GM21447 (cell line): ENCODE measurements around the gene TDRD7.
"Not testable (repeated sequence)": the region's sequence is repeated elsewhere in the genome, so short reads cannot be mapped to it uniquely, and the experiment has no call there.

Experiments
- ATAC-seq: cut with Tn5 transposase; IDR thresholded peaks from one replicate; pipeline ENCODE4 v1.9.1; 2021; ENCODE audit not compliant: unreplicated experiment

The TDRD7 gene

GRCh38 chr9:97475059-97475458 lies 63.2 kb downstream of the TDRD7 start:
- ATAC-seq: no peak

DNA sequence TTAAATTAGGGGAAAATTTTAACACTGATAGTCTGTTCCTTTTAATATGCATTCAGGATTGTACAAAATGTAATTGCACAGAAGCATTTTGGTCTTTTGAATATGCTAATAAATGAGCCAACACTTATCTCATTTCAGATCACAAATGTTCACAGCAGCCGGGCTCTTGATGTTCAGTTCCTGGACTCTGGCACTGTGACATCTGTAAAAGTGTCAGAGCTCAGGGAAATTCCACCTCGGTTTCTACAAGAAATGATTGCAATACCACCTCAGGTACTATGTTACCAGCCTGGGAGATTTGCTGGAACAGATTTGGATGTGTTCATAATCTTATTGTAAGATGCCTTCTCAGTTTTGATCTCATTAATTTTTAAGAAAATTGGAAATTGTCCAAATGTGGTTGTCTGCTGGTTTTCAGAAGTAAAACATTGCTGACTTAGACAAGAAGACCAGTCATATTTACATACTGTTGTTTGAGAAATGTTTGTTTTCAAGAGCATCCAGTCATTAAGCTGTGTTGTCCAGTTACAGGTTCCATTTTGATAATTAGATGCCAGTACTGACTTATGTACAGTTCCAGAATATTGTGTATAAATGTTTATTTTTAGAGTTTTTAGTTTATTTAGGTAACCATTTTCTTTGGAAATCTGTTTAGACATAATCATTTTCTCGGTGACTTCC lies 66.5 kb downstream of the TDRD7 start:
- ATAC-seq: no peak

DNA sequence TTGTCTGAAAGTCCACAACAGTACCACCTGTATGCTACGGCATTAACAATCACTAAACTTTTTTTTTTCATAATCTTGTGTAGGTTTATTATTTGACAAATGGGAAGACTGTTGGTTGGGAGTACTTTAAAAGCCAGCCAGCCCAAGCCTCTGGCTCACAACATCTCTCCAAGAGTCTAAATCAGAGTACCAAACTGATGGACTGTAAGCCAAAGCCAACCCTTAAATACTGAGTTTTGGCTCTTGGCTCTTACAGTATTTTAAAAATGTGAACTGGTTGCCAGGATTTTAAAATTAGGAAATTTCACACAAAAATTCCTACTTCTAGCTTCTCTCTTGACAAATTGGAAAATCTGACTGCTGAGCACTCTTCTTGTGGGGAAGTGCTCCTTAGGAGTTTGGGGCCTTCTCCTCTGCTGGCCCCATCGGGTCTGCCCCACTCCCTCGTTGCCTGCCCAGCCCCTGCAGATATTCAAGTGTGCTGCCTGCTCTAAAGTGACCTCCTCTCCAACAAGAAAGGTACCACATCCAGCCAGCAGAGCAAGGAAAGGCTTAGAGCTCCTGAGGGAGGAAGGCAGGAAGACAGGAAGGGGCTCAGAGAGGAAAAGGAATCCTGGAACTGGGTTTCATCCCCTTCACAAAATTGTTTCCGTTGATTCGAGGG lies 67.7 kb downstream of the TDRD7 start:
- no peak for ATAC-seq

DNA sequence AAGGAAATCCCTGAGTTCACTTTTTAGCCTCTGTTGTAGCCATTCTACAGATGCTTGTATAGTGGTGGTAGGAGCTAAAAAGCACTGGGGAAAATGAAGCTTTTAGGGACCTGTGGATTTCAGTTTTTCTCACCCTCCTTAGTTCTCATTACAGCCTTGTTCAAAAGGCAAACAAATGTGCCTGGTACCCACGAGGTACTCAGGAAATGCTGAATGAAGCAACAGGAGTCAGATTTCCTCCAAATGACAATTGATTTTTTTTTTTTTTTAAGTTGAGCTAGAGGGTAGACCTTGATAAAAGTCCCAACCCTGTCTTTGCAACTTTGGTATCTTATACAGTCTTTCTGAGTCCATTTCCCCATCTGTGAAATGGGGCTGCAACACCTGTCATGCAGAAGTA lies 68.3 kb downstream of the TDRD7 start:
- no peak for ATAC-seq

GRCh38 chr9:97480749-97481148 lies 68.9 kb downstream of the TDRD7 start:
- no peak for ATAC-seq

DNA sequence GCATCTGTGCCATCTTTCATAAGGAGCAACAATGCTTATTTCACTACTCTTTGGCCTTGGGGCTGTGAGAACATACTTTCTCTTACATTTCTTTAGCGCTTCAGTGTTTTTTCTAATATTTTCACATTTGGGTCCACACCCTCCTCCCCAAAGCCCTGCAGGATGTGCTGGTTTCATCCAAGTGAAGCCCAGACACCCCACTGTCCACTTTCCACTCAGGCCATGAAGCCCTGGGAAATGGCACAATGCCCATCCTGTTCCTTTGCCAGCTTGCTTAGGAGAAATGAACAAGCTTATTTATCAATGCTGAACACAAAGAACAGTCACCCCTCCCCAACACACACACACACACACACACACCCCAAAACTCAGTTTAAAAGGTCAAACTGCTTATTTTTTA lies 72.2 kb downstream of the TDRD7 start:
- ATAC-seq: no peak

DNA sequence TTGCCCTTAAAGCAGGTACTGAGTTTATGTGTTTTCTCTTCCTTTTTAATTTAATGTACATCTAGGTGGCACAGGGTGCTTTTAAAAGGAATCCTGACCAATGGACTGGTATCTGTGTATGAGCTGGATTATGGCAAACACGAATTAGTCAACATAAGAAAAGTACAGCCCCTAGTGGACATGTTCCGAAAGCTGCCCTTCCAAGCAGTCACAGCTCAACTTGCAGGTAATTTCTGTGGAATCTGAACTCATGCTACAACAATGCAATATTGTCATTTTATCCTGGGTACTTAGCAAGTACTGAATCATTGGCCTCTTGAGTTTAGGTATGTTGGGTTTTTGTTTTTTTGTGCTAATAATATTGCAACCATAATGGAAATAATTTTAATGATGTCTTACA lies 75.2 kb downstream of the TDRD7 start:
- no peak for ATAC-seq

DNA sequence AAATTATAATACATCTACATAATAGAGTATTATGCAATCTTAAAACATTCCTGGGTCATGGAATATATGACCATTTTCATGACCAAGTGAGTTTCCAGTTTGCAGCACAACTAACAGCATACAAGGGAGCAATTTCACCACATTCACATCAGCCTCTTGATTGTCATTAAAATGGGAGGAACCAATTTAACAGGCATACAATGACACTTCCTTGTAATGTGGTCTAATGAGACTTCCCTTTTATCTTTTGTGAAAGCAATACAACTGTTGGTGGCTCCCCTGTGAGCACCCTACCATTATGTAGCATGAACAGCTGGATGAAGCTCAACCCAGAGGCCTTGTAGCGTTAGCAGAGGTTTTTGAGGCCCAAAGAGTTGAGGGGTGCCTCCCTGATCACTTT lies 76.0 kb downstream of the TDRD7 start:
- ATAC-seq: no peak

- ATAC-seq: no peak
These were observed 79.5 kb downstream of the TDRD7 start for GRCh38 chr9:97491216-97491999.

- ATAC-seq: not testable (repeated sequence)
These were observed 85.9 kb downstream of the TDRD7 start for GRCh38 chr9:97497558-97498375.

DNA sequence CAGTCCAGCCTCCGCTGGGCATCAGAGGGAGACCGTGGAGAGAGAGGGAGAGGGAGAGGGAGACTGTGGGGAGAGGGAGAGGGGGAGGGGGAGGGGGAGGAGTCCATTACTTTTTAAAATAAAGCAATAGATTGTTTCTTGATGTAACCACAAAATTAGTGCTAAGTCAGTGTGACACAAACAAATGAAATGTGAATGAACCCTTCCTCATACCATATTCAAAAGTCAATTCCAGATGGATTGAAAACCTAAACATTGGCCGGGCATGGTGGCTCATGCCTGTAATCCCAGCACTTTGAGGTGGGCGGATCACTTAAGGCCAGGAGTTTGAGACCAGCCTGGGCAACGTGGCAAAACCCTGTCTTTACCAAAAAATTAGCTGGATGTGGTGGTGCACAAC lies 87.0 kb downstream of the TDRD7 start:
- ATAC-seq: not testable (repeated sequence)

DNA sequence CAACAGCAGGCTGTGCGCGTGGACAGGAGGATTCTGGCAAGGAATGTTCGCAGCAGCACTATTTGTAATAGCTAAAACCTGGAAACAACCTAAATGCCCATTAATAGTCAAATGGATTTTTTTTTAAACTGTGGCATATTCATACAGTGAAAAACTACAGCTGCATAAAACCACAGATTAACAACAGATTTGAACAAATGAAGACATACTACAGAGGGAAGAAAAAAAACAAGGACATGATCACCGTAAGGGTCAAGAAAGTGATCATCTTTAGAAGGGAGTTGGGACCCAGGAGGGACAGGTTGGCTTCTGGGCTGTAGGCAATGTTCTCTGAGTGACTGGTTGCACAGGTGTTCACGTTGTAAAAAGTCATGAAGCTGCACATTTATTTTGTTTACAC lies 88.4 kb downstream of the TDRD7 start:
- ATAC-seq: no peak

- ATAC-seq: no peak
These were observed 88.9 kb downstream of the TDRD7 start for GRCh38 chr9:97500765-97501176.

GRCh38 chr9:97501177-97501971 lies 89.5 kb downstream of the TDRD7 start, which contains the start of gene TMOD1:
TMOD1 (plus strand) TSS chr9:97501666; CDS start chr9:97524189, 22,523 bp downstream.
- ATAC-seq: peak; percentile 72

- ATAC-seq: peak; percentile 27
These were observed 90.0 kb downstream of the TDRD7 start for GRCh38 chr9:97501972-97502221.

GRCh38 chr9:97502222-97502983 lies 90.5 kb downstream of the TDRD7 start:
- no peak for ATAC-seq

DNA sequence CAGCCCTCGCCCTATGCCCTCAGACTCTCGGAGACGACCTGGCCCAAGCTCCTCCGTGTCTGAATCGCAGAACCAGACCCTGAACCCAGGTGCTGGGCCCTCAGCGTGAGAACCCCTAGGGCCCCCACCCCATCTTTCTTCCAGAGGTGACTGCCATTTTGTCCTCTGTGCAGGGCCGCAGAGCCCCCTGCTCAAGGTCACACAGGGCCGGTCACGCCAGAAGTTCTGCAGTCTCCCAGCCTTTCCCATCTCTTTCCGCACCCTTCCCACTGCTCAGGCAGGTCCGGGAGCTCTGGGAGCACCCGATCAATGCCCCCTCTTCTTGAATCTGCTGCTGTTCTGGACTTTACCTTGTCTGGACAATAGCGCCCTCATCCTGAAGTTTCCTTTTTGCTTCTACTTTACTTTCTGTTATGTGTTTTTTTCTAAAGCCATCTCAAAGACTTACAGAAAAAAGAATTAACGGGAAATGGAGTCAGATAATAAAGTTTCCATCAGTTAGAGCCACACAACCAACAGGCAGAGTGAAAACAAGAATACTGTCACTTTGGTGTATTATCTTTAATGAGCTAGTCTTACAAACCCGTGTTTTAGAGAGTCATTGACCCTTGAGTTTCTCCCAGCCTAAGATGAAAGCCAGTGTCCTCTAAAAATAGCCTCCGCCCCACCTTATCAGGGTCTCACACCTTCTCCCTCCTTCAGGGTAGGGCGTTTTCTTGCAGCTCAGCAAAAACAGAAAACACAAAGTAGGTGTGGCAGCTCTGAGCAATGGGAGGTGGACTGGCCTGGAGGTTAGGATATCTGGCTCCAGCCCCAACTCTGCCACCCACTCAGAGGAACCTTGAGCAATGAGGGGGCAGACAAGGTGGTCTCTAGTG lies 91.3 kb downstream of the TDRD7 start:
- ATAC-seq: no peak

GRCh38 chr9:97503862-97504210 lies 91.9 kb downstream of the TDRD7 start:
- ATAC-seq: no peak
